GM06990 (cell line): ENCODE data around the gene SLC32A1.

Experiments
- DNase-seq: peaks from one replicate; pipeline ENCODE4 v3.0.0-alpha.2; 2011; ENCODE audit not compliant: insufficient read length; ENCODE audit errors: extremely low read depth
- H3K27me3 ChIP-seq: replicated peaks from 2 replicates; pipeline ENCODE4 v1.6.0; 2011; ENCODE audit warnings: low read length; ENCODE audit not compliant: control insufficient read depth, insufficient read depth
- H3K36me3 ChIP-seq: 2 replicates; pipeline ENCODE4 v1.5.1; 2011; ENCODE audit warnings: low read length; ENCODE audit not compliant: control insufficient read depth, insufficient read depth
- H3K4me3 ChIP-seq: replicated peaks from 2 replicates; pipeline ENCODE4 v1.5.1; 2011; ENCODE audit warnings: low read depth, mild to moderate bottlenecking, control low read depth, low read length
- CTCF ChIP-seq: IDR thresholded peaks from 2 replicates; pipeline ENCODE4 v1.5.1; 2011; ENCODE audit warnings: low read length, control low read depth, mild to moderate bottlenecking, inconsistent platforms; ENCODE audit not compliant: insufficient read depth, poor library complexity, severe bottlenecking

SLC32A1 gene

GRCh38 chr20:38722683-38723016 lies 1.6 kb upstream of the SLC32A1 start:
- no peak for TF ChIP-seq CTCF
- Histone ChIP-seq H3K27me3 (peaks cover 11% of the 10 kb centered on the region), H3K36me3 (no peaks in the 10 kb centered on the region), H3K4me3 (no peak overlapping the region)
- DNase-seq = no peak

DNA sequence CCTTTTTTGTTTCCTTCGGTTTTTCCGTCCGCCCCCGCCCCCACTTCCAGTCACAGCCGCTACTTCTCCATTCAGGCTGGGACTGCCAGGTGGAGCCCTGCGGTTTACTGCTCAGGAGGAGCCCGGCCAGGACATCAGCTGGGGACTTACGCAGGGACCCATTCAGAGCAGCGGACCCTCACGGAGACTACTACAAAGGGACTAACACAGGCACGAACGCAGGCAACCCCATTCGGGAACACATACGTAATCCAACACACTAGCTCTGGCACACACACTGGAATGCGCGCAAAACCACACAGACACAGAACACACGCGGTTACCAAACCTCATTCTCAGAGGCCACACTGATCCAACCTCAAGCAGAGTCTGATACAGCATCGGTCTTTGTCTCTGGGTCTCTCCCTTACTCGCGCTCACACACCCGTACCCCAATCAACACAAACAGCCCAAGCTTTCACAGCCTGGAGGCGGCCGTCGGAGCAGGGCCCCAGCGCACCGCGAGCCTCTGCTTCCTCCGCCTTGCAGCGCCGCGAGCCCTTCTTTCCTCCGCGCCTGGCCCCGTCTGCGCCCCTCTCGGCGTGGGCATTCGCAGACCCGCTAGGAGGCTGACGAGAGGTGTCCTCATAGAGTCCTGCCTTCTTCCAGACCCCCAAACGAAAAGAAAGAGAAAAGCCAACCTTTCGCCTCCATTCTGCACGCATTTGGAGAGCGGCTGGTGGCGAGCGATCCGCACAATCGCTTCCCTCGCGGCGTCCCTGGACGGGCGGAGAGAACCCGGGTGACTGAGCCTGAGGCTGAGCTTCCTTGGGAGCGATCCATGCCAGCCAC lies 1.1 kb upstream of the SLC32A1 start:
- H3K36me3 ChIP-seq = no peaks in the 10 kb centered on the region
- DNase-seq = peak; percentile 19

DNA sequence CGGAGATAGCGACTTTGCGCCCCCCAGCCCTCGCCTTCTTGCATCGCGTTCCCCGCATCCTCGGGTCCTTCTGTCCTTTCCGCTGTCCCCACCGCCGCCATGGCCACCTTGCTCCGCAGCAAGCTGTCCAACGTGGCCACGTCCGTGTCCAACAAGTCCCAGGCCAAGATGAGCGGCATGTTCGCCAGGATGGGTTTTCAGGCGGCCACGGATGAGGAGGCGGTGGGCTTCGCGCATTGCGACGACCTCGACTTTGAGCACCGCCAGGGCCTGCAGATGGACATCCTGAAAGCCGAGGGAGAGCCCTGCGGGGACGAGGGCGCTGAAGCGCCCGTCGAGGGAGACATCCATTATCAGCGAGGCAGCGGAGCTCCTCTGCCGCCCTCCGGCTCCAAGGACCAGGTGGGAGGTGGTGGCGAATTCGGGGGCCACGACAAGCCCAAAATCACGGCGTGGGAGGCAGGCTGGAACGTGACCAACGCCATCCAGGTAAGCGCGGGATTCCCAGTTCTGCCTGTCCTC lies 401 bp downstream of the SLC32A1 start:
- no peak for TF ChIP-seq CTCF
- no peak for DNase-seq
- Histone ChIP-seq H3K27me3 (peaks cover 12% of the 10 kb centered on the region), H3K36me3 (no peaks in the 10 kb centered on the region), H3K4me3 (no peak overlapping the region)

More for the DNA sequence above, 1.1 kb upstream of the SLC32A1 start:
- Histone ChIP-seq H3K4me3 (no peak overlapping the region), H3K27me3 (peaks cover 11% of the 10 kb centered on the region)
- no peak for TF ChIP-seq CTCF

- no peaks in the 10 kb centered on the region for H3K36me3 ChIP-seq
- peaks cover 18% of the 10 kb centered on the region for H3K27me3 ChIP-seq
- H3K4me3 ChIP-seq = no peak overlapping the region
- TF ChIP-seq CTCF = peak; percentile 29
- peak; percentile 20 for DNase-seq
Observed at GRCh38 chr20:38725148-38725901, 1.0 kb downstream of the SLC32A1 start.

- TF ChIP-seq CTCF = peak; percentile 72
- Histone ChIP-seq H3K4me3 (no peak overlapping the region), H3K27me3 (peaks cover 20% of the 10 kb centered on the region), H3K36me3 (no peaks in the 10 kb centered on the region)
- peak; percentile 38 for DNase-seq
Observed at GRCh38 chr20:38725931-38726803, 1.9 kb downstream of the SLC32A1 start.
